Adipose tissue (tissue), 3 donors: ENCODE data around the gene UNC5A. TPM values are rescaled to one million over a fixed set of nuclear protein-coding genes. Genes with fewer than 3 reads are reported as not detected.
"Not testable (repeated sequence)": the region's sequence is repeated elsewhere in the genome, so short reads cannot be mapped to it uniquely, and the experiment has no call there.

Experiments used
- H3K27ac ChIP-seq: one replicate; pipeline ENCODE4 v1.5.1; 2013; ENCODE audit warnings: low read depth, low read length
- WGBS, 3 donors: extraction: QIAGEN DNeasy Blood & Tissue Kit; methylation state at CpG; one replicate each; pipeline ENCODE4 v1.1.7; 2013; 5-methylcytosine and 5-hydroxymethylcytosine counted together
- polyA plus RNA-seq, 3 donors: library from polyadenylated mRNA; stranded (reverse); fragments of 200-250 nt; gene quantifications; one replicate each; pipeline ENCODE4 v1.2.3, GENCODE V29; 2013
- donor health status: healthy with polysubstance abuse.
- donor health status: Bipolar disorder and iron deficiency.
- donor health status: healthy.

Gene UNC5A
- polyA plus RNA-seq, 3 donors: 0.11 to 0.51 (median 0.24) TPM

DNA sequence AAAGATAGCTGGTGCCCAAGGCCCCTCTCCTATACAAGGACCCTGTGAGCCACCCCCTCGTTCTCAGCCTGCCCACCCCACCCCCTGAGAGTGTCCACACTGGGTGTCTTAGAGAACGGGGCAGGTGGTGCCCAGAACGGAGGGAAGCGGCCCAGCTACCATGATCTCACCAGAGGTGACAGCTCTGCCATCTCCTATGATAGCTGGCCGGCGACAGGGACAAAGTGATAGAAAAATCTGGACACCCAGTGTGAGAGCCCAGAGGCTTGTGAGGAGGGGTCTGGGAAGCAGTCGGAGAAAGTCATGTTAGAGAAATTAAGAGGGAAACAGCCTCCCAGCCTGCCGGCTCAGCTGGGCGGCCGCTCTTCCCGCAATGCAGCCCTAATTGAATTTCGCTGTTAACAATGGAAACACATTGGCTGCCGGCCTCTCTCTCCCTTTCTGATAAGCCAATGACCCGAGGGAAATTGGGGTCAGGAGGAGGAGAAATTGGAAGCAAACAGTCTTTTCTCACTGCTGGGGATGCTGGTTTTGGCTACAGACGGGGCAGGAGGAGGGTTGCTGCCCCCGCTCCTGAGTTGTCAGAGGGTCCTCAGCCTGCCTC, 56.5 kb downstream of the UNC5A start:
- H3K27ac ChIP-seq: no peak overlapping the region
- WGBS, 3 donors: 13 to 24% (median 16%) methylated on average over 16 of the region's 16 CpGs

DNA sequence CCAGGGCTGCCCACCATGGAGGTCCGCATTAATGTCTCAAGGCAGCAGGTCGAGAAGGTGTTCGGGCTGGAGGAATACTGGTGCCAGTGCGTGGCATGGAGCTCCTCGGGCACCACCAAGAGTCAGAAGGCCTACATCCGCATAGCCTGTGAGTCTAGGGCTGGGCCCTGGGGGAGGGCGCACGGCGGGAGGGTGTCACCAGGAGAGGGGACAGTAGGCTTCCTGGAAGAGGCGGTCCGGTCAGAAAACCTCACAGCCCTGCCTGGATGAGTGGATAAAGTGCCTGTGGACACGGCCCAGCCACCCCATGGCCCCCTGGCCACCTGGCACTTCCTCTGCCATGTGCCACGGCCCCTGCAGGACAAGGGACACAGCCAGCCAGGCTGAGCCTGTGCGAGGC, 57.8 kb downstream of the UNC5A start:
- H3K27ac ChIP-seq: no peak overlapping the region
- 77 to 85% (median 81%) methylated on average over 14 of the region's 14 CpGs for WGBS, 3 donors

DNA sequence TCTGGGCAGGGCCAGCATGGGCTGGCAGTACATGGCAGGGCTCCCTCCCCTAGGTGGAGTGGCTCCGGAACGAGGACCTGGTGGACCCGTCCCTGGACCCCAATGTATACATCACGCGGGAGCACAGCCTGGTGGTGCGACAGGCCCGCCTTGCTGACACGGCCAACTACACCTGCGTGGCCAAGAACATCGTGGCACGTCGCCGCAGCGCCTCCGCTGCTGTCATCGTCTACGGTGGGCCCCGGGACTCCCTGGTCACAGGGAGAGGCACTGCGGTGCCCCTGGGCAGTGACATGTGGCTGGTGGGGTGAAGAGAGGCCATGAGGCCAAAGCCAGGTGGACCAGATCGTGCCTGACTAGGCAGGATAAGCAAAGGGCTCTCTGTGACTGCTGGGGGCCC, 58.4 kb downstream of the UNC5A start:
- WGBS, 3 donors: 92 to 93% (median 92%) methylated on average over 16 to 20 of the region's 20 CpGs

DNA sequence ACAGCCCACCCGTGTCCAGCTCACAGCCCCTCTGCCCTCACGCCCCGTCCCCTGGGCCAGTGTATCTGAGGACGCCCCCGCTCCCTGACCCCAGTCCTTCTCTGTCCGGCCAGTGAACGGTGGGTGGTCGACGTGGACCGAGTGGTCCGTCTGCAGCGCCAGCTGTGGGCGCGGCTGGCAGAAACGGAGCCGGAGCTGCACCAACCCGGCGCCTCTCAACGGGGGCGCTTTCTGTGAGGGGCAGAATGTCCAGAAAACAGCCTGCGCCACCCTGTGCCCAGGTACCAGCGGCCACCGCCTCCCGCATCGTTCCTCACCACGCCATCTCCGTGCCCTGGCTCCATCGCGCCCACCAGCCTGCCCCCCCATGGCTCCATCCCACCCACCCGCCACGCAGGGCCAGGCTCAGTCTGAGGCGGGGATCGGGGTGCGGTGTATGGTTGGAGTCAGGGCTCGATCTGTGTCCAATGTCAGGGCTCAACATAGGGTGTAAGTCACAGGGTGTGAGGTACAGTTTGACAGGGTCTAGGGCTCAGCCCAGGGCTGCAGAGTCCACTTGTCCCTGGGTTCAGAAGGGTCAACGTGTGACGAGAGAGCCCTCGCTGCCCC, 59.2 kb downstream of the UNC5A start:
- no peak overlapping the region for H3K27ac ChIP-seq
- WGBS, 3 donors: 74 to 83% (median 83%) methylated on average over 38 of the region's 38 CpGs

More for the DNA sequence above, 58.4 kb downstream of the UNC5A start:
- no peak overlapping the region for H3K27ac ChIP-seq

DNA sequence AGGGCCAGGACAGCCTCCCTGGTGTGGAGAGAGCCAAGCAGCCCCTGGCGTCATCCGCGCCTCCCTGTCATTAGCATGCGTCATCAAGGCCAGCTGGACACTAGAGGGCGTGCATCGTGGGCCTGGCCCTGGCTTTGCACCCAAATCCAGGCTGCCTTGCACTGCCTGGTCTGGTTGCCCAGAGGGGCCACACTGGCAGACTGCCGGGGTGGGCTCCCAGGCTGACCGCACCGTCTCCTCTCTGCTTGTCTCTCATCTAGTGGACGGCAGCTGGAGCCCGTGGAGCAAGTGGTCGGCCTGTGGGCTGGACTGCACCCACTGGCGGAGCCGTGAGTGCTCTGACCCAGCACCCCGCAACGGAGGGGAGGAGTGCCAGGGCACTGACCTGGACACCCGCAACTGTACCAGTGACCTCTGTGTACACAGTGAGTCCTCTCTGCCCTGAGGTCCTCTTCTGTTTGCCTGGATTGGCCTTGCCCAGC, 59.8 kb downstream of the UNC5A start:
- no peak overlapping the region for H3K27ac ChIP-seq
- 39 to 70% (median 59%) methylated on average over 14 to 17 of the region's 17 CpGs for WGBS, 3 donors

DNA sequence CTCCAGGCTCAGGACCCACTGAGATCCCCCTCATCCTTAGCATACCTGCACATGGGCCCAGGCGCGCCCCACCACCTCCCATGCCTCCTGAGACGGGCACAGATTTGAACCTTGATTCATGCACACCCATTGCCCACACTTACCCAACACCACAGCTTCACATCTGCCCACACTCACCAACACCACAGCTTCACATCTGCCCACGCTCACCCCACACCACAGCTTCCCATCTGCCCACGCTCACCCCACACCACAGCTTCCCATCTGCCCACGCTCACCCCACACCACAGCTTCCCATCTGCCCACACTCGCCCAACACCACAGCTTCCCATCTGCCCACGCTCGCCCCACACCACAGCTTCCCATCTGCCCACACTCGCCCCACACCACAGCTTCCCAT, 60.3 kb downstream of the UNC5A start:
- 55 to 74% (median 65%) methylated on average over 9 to 10 of the region's 10 CpGs for WGBS, 3 donors
- not testable (repeated sequence) for H3K27ac ChIP-seq

DNA sequence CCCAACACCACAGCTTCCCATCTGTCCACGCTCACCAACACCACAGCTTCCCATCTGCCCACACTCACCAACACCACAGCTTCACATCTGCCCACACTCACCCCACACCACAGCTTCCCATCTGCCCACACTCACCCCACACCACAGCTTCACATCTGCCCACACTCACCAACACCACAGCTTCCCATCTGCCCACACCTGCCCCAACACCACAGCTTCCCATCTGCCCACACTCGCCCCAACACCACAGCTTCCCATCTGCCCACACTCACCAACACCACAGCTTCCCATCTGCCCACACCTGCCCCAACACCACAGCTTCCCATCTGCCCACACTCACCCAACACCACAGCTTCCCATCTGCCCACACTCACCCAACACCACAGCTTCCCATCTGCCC, 62.2 kb downstream of the UNC5A start:
- 48 to 76% (median 61%) methylated on average over 1 to 2 of the region's 2 CpGs for WGBS, 3 donors
- H3K27ac ChIP-seq: not testable (repeated sequence)

DNA sequence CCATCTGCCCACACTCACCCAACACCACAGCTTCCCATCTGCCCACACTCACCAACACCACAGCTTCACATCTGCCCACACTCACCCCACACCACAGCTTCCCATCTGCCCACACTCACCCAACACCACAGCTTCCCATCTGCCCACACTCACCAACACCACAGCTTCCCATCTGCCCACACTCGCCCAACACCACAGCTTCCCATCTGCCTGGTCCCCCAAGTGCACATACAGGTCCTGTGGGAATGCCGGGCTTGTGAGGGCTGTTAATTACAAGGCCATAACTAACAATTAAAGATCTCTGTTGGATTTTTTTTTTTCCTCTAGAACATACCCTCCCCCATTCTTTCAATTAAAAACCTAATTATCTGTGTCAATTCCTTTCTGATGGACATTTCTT, 62.7 kb downstream of the UNC5A start:
- 41 to 69% (median 51%) methylated on average over 2 of the region's 2 CpGs for WGBS, 3 donors
- not testable (repeated sequence) for H3K27ac ChIP-seq

DNA sequence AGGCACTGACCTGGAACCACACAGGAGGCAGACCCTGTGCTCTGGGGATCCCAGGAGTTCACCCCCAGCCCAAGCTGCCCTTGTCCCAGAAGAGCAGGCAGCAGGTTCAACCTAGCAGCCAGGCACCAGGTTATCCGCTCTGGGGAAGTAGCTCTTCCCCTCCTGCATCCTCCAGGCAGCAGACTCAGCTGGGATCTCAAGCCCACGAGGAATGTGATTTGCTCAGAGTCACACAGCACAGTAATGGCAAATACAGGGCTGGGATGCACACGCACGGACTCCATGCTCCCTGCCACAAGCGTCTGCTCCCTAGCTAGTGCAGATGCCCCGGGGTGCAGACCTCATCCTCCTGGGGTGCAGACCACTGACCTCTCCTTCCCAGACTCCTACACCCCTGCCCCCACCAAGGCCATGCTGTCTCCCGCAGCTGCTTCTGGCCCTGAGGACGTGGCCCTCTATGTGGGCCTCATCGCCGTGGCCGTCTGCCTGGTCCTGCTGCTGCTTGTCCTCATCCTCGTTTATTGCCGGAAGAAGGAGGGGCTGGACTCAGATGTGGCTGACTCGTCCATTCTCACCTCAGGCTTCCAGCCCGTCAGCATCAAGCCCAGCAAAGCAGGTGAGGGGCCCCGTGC, 63.3 kb downstream of the UNC5A start:
- H3K27ac ChIP-seq: no peak overlapping the region
- 41 to 53% (median 45%) methylated on average over 16 of the region's 16 CpGs for WGBS, 3 donors

DNA sequence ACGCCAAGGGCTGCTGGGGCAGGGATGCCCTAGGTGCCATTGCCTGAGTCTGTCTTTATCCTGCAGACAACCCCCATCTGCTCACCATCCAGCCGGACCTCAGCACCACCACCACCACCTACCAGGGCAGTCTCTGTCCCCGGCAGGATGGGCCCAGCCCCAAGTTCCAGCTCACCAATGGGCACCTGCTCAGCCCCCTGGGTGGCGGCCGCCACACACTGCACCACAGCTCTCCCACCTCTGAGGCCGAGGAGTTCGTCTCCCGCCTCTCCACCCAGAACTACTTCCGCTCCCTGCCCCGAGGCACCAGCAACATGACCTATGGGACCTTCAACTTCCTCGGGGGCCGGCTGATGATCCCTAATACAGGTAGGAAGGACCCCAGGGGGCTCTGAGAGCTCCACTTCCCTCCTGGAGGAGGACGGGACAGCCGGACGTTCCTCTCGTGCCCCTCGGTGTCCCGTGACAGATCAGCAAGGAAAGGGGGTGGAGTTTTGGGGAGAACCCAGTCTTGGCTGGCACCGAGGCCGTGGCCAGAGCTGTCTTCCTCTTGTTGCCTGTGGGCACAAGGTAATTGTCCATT, 63.9 kb downstream of the UNC5A start:
- no peak overlapping the region for H3K27ac ChIP-seq
- WGBS, 3 donors: 71 to 80% (median 78%) methylated on average over 19 to 20 of the region's 20 CpGs

DNA sequence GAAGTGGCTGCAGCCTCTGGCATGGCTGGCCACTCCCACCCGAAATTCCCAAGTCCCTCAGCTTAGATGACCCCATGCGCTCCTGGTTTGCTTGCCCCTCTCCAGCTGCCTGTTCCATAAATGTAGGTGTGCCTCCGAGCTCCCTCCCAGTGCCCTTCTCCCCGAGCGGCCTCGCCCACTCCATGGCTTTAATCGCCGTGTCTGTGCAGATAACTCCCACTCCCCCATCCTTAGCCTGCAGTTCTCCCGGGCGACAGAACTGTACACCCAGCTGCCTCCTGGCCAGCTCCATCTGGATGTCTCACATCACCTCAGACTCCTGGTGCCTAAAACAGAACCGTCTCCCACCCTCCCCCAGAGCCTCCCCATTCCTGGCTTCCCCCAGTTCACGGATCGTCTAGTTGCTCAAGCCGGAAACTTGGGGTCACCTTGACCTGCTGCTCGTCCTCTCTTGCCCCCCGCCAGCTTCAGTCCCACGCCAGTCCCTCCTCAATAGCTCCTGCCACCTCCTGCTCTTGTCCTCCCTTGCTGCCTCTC, 64.7 kb downstream of the UNC5A start:
- H3K27ac ChIP-seq: no peak overlapping the region
- 57 to 67% (median 57%) methylated on average over 17 of the region's 17 CpGs for WGBS, 3 donors

DNA sequence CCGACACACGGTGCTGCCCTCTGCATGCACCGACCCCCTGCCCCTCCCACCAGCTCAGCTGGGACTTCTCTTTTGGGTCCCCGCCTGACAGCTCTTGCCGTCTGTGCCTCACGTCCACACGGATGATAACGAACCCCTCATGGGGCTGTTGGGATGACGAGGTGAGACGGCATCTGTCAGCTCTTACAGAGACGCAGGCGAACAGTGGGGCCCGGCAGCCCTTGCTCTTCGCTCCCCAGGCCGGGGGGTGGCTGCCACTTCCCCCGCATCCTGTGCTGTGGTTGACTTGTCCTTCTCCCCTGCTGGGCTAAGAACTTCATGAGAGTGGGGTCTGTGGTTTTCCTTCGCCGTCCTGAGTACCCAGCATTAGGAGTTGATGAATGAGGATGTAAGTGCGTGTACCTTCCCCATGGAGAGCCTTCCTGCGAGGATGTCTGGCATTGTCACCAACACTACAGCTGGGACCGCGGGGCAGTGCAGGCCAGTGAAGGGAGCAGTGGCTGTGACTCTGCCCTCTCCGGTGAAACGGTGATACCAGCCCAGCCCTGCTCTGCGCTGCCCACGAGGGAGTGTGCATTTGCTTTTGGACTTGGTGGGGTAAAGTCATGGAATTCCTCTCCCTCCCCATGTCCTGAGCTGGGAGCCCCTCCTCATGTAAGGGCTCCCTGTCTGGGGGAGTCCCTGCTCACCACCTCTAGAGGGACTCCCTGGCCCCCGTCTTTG, 65.6 kb downstream of the UNC5A start:
- H3K27ac ChIP-seq: no peak overlapping the region
- WGBS, 3 donors: 22 to 34% (median 29%) methylated on average over 27 of the region's 27 CpGs

DNA sequence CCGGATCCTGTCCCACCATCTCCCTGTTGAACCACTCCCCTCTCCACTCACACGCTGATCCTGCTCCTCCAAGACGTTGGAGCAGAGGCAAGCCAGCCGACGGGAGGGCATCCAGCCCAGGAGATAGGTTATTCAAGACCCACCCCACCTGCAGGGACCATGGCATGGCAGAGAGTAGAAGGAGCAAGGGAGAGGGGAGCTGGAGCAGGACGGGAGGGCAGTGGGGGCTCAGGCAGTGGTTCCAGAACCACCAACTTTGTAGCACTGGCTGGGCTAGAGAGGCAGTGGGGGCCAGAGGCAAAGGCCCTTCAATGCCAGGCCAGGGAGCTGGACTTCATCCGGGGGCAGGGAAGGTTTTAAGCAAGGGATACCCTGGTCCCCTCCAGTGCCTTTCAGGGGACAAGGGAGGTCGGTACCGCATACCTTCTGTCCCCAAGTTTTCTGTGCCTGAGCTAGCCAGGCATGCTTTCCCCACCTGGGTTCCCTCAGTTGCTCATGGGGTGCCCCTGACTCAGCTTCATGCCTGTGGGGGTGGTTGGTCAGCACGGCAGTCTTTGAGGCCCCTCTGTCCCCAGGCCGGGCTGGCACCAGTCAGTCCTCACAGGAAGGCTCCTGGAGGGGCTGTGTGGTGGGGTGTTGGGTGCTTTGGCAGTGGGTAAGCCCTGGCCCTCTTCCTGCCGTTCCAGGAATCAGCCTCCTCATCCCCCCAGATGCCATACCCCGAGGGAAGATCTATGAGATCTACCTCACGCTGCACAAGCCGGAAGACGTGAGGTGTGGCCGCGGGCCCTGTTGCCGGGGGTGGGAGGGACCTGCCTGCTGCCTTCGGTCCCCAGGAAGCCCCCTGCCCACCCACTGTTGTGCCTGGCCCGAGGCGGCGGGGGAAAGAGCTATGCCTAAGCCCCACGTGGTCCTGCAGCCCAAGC, 66.4 kb downstream of the UNC5A start:
- H3K27ac ChIP-seq: no peak overlapping the region
- 64 to 72% (median 65%) methylated on average over 22 to 24 of the region's 24 CpGs for WGBS, 3 donors

DNA sequence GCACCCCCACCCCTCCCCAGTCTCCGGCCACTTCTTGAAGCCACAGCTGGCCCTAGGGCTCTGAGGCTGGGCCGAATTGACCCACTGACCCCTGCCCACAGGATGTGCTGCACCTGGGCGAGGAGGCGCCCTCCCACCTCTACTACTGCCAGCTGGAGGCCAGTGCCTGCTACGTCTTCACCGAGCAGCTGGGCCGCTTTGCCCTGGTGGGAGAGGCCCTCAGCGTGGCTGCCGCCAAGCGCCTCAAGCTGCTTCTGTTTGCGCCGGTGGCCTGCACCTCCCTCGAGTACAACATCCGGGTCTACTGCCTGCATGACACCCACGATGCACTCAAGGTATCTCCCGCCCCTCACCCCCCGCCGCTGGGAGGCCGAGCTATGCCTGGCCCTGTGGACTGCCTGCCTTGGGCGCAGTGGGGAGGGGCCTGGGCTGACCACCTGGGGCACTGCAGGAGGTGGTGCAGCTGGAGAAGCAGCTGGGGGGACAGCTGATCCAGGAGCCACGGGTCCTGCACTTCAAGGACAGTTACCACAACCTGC, 67.5 kb downstream of the UNC5A start:
- 56 to 68% (median 67%) methylated on average over 20 to 21 of the region's 21 CpGs for WGBS, 3 donors
- H3K27ac ChIP-seq: no peak overlapping the region

DNA sequence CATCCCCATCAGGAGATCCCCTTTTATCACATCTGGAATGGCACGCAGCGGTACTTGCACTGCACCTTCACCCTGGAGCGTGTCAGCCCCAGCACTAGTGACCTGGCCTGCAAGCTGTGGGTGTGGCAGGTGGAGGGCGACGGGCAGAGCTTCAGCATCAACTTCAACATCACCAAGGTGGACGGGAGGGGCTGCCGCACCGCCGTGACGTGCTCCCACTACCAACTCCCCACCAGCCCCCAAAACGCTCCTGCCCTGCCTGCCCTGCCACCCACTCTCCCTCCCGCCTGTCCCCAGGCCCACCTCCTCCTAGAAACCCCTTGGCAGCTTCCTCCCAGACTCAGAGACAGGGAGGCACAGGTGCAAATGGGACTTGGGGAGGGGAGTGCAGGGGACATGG, 68.1 kb downstream of the UNC5A start:
- no peak overlapping the region for H3K27ac ChIP-seq
- 70 to 85% (median 82%) methylated on average over 12 of the region's 12 CpGs for WGBS, 3 donors

DNA sequence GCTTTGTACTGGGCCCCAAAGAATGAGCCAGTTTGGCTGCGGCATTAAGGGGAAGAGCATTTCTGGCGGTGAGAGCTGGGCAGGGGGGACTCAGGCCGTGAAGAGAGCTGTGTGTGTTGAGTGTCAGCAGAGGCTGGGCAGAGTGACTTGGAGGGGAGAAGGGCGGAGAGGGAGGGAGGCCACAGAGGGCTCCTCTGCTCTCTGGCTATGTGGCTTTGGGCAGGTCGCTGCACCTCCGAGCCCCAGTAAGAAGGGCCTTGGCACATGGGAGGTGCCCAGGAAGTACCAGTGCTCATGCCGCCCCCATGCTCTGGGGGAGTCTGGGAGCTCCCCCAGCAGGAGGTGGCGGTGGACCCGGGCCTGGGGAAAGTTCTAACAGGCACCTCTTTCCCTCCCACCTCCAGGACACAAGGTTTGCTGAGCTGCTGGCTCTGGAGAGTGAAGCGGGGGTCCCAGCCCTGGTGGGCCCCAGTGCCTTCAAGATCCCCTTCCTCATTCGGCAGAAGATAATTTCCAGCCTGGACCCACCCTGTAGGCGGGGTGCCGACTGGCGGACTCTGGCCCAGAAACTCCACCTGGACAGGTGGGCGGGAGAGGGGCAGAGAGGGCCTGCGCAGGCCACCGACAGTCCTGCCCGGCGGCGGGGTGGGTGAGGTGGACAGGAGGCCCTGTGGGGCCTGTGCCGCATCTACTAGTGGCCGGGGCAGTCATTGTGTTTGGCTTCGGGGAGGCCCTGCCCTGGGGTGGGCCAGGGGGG, 68.7 kb downstream of the UNC5A start:
- no peak overlapping the region for H3K27ac ChIP-seq
- 80 to 86% (median 85%) methylated on average over 22 to 23 of the region's 23 CpGs for WGBS, 3 donors
